GM12878 (cell line): ENCODE results near the gene STX4. TPM values are rescaled to one million over a fixed set of nuclear protein-coding genes. Genes with fewer than 3 reads are reported as not detected.
"Not testable (repeated sequence)": the region's sequence is repeated elsewhere in the genome, so short reads cannot be mapped to it uniquely, and the experiment has no call there.

Source experiments
- ATAC-seq: fragments of 200-7000 bp; cut with Tn5 transposase; 3 replicates; pipeline ENCODE4 v1.9.1; 2020; ENCODE audit warnings: mild to moderate bottlenecking, moderate library complexity
- BruUV-seq: library from RNA; stranded (reverse); fragments of 400-500 nt; replicated peaks from 2 replicates; lab custom pipeline; 2021; lab: Mats Ljungman, UMichigan
- CTCF ChIA-PET: fragments of 300-600 bp; sonication (Branson Sonifier 250); formaldehyde crosslinking; extraction: SDS; loops from one replicate; lab custom pipeline; 2021; ENCODE audit warnings: inconsistent platforms; lab: Yijun Ruan, JAX
- POLR2A ChIA-PET: fragments of 350-600 bp; formaldehyde crosslinking; extraction: SDS; loops from one replicate; lab custom pipeline; 2021; ENCODE audit warnings: inconsistent platforms; lab: Charles Lee
- RAD21 ChIA-PET: fragments of 300-600 bp; sonication (Branson Sonifier 250); formaldehyde crosslinking; loops from one replicate; lab custom pipeline; 2023; ENCODE audit warnings: antibody characterized with exemption; ENCODE audit not compliant: unreplicated experiment; lab: Charles Lee
- SMC1A ChIA-PET: fragments of 300-600 bp; sonication (Branson Sonifier 250); formaldehyde crosslinking; loops from one replicate; lab custom pipeline; 2023; ENCODE audit not compliant: unreplicated experiment, uncharacterized antibody; lab: Charles Lee
- DNase-seq: peaks from one replicate; pipeline ENCODE4 v3.0.0-alpha.2; 2011; ENCODE audit warnings: low read depth, low spot score
- FAIRE-seq: peaks from 3 replicates; lab custom pipeline; 2011; peaks lifted over from hg19 to GRCh38; lab: Jason Lieb, UNC
- H2AFZ ChIP-seq: 2 replicates; pipeline ENCODE4 v1.6.0; 2011; ENCODE audit warnings: low read depth, low read length, control low read depth; ENCODE audit not compliant: control insufficient read depth
- H3K27ac ChIP-seq: 2 replicates; pipeline ENCODE4 v1.5.1; 2011; ENCODE audit warnings: control low read depth; ENCODE audit not compliant: control insufficient read depth, insufficient read depth
- H3K27me3 ChIP-seq, 2 experiments: replicated peaks in 1 of 2; 2 replicates each; pipeline versions ENCODE4 v1.6.0 to v1.6.1; 2011; ENCODE audit warnings: low read length in 1 of 2; ENCODE audit not compliant: control insufficient read depth in 2 of 2, insufficient read depth in 2 of 2
- H3K36me3 ChIP-seq, 2 experiments: 2 replicates each; pipeline ENCODE4 v1.5.1; 2011; ENCODE audit warnings: low read length in 1 of 2; ENCODE audit not compliant: control insufficient read depth in 2 of 2, insufficient read depth in 2 of 2
- H3K4me1 ChIP-seq: 2 replicates; pipeline ENCODE4 v1.6.1; 2011; ENCODE audit warnings: mild to moderate bottlenecking, low read length, moderate library complexity, mixed read lengths; ENCODE audit not compliant: control insufficient read depth, insufficient read depth
- H3K4me2 ChIP-seq: 2 replicates; pipeline ENCODE4 v1.6.0; 2011; ENCODE audit warnings: control low read depth; ENCODE audit not compliant: control insufficient read depth, insufficient read depth
- H3K4me3 ChIP-seq: fragments of 200-600 bp; sonication (generic); 2 replicates; pipeline ENCODE4 v1.5.1; 2016
- H3K79me2 ChIP-seq: 2 replicates; pipeline ENCODE4 v1.6.0; 2011; ENCODE audit warnings: low read length; ENCODE audit not compliant: control insufficient read depth, insufficient read depth
- H3K9ac ChIP-seq: 2 replicates; pipeline ENCODE4 v1.8.0; 2011; ENCODE audit warnings: low read length, control low read depth, mixed read lengths; ENCODE audit not compliant: control insufficient read depth, insufficient read depth
- H3K9me3 ChIP-seq: replicated peaks from 3 replicates; pipeline ENCODE4 v1.5.1; 2011; ENCODE audit warnings: mild to moderate bottlenecking, low read length; ENCODE audit not compliant: control insufficient read depth, insufficient read depth
- H4K20me1 ChIP-seq: 2 replicates; pipeline ENCODE4 v1.6.0; 2011; ENCODE audit not compliant: control insufficient read depth, insufficient read depth
- WGBS: methylation state at CpG from one replicate; pipeline ENCODE4 v1.1.6; 2016; ENCODE audit warnings: low lambda C conversion rate; ENCODE audit not compliant: insufficient replicate concordance, insufficient coverage; ENCODE audit errors: missing lambda C conversion rate; 5-methylcytosine and 5-hydroxymethylcytosine counted together
- in situ Hi-C: fragments of 300-500 bp; cut with MboI; formaldehyde crosslinking; loops from 9 replicates; pipeline ENCODE4 v1.14.3; 2018; ENCODE audit warnings: mixed read lengths
- intact Hi-C: fragments of 100-400 bp; cut with micrococcal nuclease; formaldehyde crosslinking; loops from one replicate; pipeline ENCODE4 v1.14.2; 2022; ENCODE audit not compliant: unreplicated experiment
- polyA plus RNA-seq, 11 experiments: library from polyadenylated mRNA; depleted of rRNA in 4 of 11; unstranded in 6 of 11; stranded (reverse) in 5 of 11; fragments of >200 nt; fragmentation: Nextera tagmentation in 4 of 11; fragmentation: Illumina TruSeq in 1 of 11; extraction: Ambion mirVana in 4 of 11; extraction: Trizol in 1 of 11; gene quantifications; 1 replicate in 1 of 11; 2 replicates in 10 of 11; pipeline versions ENCODE4 v1.2.1 to v1.2.3, GENCODE V29; 2011 to 2016; ENCODE audit warnings: inconsistent platforms in 2 of 11, missing spikeins in 2 of 11, low read depth in 1 of 11
- total RNA-seq, 4 experiments: library from RNA; depleted of rRNA in 3 of 4; stranded (reverse); fragments of >200 nt in 3 of 4; fragmentation: Illumina TruSeq in 1 of 4; extraction: Trizol in 1 of 4; gene quantifications; 2 replicates each; pipeline versions ENCODE4 v1.2.1 to v1.2.3, GENCODE V29; 2013 to 2021

STX4 gene
- total and polyA plus RNA-seq, 10 of the 15 experiments (the other 5 are each of a cell fraction or from before 2014, with no cell fraction given): 3.3 to 37.6 (median 22.6) TPM

DNA sequence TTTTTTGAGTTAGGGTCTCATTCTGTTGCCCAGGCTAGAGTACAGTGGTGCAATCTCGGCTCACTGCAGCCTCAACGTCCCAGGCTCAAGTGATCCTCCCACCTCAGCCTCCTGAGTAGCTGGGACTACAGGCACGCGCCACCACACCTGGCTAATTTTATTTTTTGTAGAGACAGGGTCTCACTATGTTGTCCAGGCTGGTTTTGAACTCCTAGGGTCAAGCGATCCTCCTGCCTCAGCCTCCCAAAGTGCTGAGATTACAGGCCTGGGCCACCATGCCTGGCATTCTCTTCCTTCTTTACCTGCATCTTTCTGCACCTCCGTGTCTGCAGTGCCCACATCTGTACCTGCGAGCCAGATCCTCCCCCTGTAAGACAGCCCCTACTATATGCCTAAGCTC is 21.5 kb upstream of the STX4 start:
- CTCF ChIA-PET: interaction anchor here (1.3 kb wide), 1 partner anchor 11 kb away, joined by 3 read pairs; no protein-coding TSS in a partner anchor
- H3K79me2 ChIP-seq, H3K9me3 ChIP-seq, in situ Hi-C loops, BruUV-seq, ATAC-seq, H3K4me1 ChIP-seq, DNase-seq, H3K9ac ChIP-seq, FAIRE-seq, RAD21 ChIA-PET, SMC1A ChIA-PET, H3K4me2 ChIP-seq, H3K4me3 ChIP-seq, H3K27ac ChIP-seq, H3K36me3 ChIP-seq, intact Hi-C loops, H2AFZ ChIP-seq, H4K20me1 ChIP-seq: not testable (repeated sequence)
- 49% methylated on average over 7 of the region's 7 CpGs for WGBS
- H3K27me3 ChIP-seq: peaks cover 3 to 10% of the 10 kb centered on the region in 2 experiments
- POLR2A ChIA-PET: interaction anchor here (0.7 kb wide), 2 partner anchors 18 to 292 kb away, joined by 4 to 5 read pairs; no protein-coding TSS in a partner anchor

DNA sequence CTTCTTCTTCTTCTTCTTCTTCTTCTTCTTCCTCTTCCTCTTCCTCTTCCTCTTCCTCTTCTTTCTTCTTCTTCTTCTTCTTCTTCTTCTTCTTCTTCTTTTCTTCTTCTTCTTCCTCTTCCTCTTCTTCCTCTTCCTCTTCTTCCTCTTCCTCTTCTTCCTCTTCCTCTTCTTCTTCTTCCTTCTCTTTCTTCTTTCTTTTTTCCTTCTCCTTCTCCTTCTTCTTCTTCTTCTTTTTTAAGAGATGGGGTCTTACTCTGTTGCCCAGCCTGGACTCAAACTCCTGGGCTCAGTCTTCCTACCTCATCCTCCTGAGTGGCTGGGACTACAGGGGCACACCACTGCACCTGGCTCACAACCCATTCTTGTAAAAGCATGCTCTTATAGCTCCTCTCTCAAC is 20.1 kb upstream of the STX4 start:
- ATAC-seq, POLR2A ChIA-PET, H3K9ac ChIP-seq, H3K4me3 ChIP-seq, CTCF ChIA-PET, H3K27ac ChIP-seq, H3K4me1 ChIP-seq, BruUV-seq, H2AFZ ChIP-seq, H3K79me2 ChIP-seq, RAD21 ChIA-PET, FAIRE-seq, DNase-seq, H3K4me2 ChIP-seq, H3K9me3 ChIP-seq, H4K20me1 ChIP-seq, H3K36me3 ChIP-seq, SMC1A ChIA-PET, intact Hi-C loops, in situ Hi-C loops: not testable (repeated sequence)
- H3K27me3 ChIP-seq: peaks cover 3 to 10% of the 10 kb centered on the region in 2 experiments
